ENCODE measurements around the gene PLCH1. TPM values are rescaled to one million over a fixed set of nuclear protein-coding genes. Genes with fewer than 3 reads are reported as not detected.

Gene PLCH1
- total RNA-seq, 1 experiment from 2014 or later = 3.8 TPM

- H3K79me2 ChIP-seq (ENCODE audit: insufficient read depth, low read length) = no peaks in the 10 kb centered on the region
- no peaks in the 10 kb centered on the region for H4K20me1 ChIP-seq (ENCODE audit: insufficient read depth)
- no TSS peak for BruUV-seq (replicated peaks)
- ChIA-PET POLR2A (no interaction called here), RAD21 (ENCODE audit: low non-redundant PET in 1 of 2, low total read pairs in 2 of 2, uncharacterized antibody in 2 of 2, unreplicated experiment in 2 of 2) (no interaction called here), CTCF (interaction anchor here (1.2 kb wide), 1 partner anchor 29 kb away, joined by 4 read pairs; no protein-coding TSS in a partner anchor)
- no peaks in the 10 kb centered on the region for H3K27me3 ChIP-seq (ENCODE audit: insufficient read depth, low read length)
- ATAC-seq (no peak), DNase-seq (ENCODE audit: low read depth, low spot score) (no peak)
- H3K4me3 ChIP-seq (replicated peaks in 1 of 2; ENCODE audit: low read depth in 1 of 2, low read length in 2 of 2) = no peak overlapping the region
- H3K36me3 ChIP-seq (ENCODE audit: control insufficient read depth in 1 of 2, insufficient read depth in 2 of 2, low read length in 2 of 2) = no peaks in the 10 kb centered on the region
- H3K4me2 ChIP-seq (ENCODE audit: low read length) = no peak overlapping the region
- H3K9me2 ChIP-seq (ENCODE audit: insufficient read depth) = 0 out of 2 replicates have a peak, but pooled peaks cover 4% of the 10 kb centered on the region
- no peaks in the 10 kb centered on the region for H3K9me3 ChIP-seq (ENCODE audit: control insufficient read depth in 1 of 2, insufficient read depth in 1 of 2, low read depth in 1 of 2, low read length in 2 of 2)
- H3K4me1 ChIP-seq (ENCODE audit: control insufficient read depth in 1 of 2, insufficient read depth in 2 of 2, low read length in 2 of 2) = no peaks in the 10 kb centered on the region
- H3K27ac ChIP-seq (ENCODE audit: low read depth, low read length) = no peak overlapping the region
- H3K9ac ChIP-seq (ENCODE audit: low read length) = no peak overlapping the region
- H2AFZ ChIP-seq (ENCODE audit: low read depth, low read length, poor library complexity, severe bottlenecking) = no peak overlapping the region
- TF ChIP-seq, protein P1, sequence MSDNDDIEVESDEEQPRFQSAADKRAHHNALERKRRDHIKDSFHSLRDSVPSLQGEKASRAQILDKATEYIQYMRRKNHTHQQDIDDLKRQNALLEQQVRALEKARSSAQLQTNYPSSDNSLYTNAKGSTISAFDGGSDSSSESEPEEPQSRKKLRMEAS (IDR thresholded peaks at IDR 0.05) = no peak
- TF ChIP-seq EZH2 (IDR thresholded peaks at IDR 0.05) (no peak), CBX3 (IDR thresholded peaks at IDR 0.05; ENCODE audit: low read depth) (no peak), YY1 (IDR thresholded peaks at IDR 0.05; ENCODE audit: extremely low read depth, insufficient replicate concordance, low read depth, low read length) (no peak), EZH2phosphoT487 (IDR thresholded peaks at IDR 0.05; ENCODE audit: borderline replicate concordance) (no peak), ZFX (IDR thresholded peaks at IDR 0.05) (no peak), ZBTB33 (IDR thresholded peaks at IDR 0.05; ENCODE audit: extremely low read depth, insufficient replicate concordance, low read length) (no peak), SIN3A (IDR thresholded peaks at IDR 0.05; ENCODE audit: low read depth) (no peak), ZNF274 (IDR thresholded peaks at IDR 0.05; ENCODE audit: low read depth, low read length) (no peak), POLR2AphosphoS5 (IDR thresholded peaks at IDR 0.05; ENCODE audit: low read depth, low read length) (no peak)
- TF ChIP-seq, protein P2, sequence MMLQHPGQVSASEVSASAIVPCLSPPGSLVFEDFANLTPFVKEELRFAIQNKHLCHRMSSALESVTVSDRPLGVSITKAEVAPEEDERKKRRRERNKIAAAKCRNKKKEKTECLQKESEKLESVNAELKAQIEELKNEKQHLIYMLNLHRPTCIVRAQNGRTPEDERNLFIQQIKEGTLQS (IDR thresholded peaks at IDR 0.05) = no peak
- intact Hi-C loops (cut with micrococcal nuclease) = no loop called here
Observed at GRCh38 chr3:155730843-155731242, 14.0 kb downstream of the PLCH1 start.
